Activated T-cell treated with anti-CD3 and anti-CD28 coated beads, Interleukin-2, amount 50 U/mL, for 1 hour (primary cell): Measurements from ENCODE around the gene PPP3CA.
"Not testable (repeated sequence)": the region's sequence is repeated elsewhere in the genome, so short reads cannot be mapped to it uniquely, and the experiment has no call there.

ENCODE experiments used
- DNase-seq: peaks from one replicate; pipeline ENCODE4 v3.0.0-alpha.2; 2020

PPP3CA gene

DNA sequence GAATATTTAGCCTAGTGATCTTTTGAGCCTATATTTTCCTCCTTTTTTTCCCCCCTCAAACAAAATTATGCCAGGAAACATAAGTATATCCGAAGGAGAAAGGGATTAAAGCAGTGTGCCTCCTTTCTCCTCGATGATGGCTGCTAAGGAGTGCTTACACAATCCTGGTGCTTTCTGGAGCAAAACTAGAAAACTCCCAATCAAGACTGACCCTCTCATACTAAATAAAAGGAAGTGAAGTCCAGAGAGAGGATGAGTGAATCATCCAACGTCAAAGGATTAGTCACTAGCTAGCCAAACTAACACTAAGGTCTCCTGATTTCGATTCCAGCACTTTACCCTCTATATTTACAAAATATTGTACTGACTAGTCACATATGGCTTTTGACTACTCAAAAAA lies 146.8 kb downstream of the PPP3CA start:
- DNase-seq, result no peak

DNA sequence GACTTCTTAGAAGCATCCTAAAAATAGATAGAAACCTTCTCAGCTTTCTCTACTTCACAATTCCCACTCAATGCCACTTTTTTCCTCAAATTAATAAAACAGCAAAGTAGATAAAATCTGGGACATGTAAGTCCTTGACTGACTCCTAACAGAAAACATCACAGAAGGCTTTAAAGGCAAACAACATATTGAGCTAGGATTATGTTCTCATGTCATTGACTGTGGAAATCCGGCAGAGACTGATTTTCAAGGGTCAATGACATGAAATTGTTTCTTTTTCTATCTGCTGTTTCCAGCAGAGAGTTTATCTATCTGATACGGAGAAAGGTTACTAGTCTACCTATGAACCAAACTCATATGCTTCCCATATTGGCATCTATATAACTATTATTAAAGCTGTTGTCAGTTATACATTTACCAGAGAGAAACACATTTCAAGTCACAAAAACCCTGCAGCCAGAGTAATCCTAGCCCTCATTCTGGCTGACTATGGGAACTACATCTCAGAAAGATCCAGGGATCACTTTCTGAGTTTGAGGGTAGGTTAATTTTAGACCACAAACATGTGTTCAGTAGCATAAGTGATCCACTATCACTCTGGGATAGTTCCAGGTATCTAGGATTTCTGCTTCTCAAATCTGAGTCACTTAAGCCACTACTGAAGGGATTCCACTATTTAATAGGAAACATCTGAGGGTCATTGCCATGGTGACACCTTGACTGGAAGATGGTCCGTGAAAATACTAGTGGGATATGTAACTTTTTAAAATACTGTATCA lies 147.6 kb downstream of the PPP3CA start:
- DNase-seq, result no peak

DNA sequence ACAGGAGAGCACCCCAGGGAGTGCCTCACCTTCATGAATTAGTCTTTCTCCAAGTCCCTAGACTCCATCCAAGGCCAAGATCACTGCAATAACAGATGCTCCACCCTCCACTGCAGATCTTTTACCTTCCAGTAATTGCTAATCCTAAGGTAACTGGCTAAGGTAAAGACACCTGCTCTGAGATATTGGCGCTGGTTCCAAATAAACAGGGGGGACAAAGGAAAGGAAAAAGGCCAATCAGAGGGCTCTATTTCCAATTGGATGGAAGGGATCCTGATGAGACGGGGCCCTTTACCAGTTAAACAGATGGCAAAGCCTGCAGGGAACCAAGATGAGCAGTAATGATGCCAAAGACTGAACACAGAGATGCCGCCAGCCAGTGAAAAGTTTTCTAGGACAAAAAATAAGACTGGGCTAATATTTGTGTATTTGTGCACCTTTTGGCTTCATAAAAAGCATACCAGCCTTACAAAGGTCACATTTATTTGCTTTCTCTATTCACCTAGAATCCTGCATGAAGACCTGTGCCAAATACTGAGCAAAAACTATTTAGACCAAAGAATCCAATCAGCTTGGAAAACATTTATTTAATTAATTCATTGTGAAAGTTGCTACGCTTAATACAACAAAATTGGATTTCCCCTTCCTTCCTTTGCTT lies 148.5 kb downstream of the PPP3CA start:
- DNase-seq, result no peak

- DNase-seq, result no peak
Measured at GRCh38 chr4:101197350-101197749, 150.0 kb downstream of the PPP3CA start.

- DNase-seq, result no peak
Measured at GRCh38 chr4:101192244-101192643, 155.1 kb downstream of the PPP3CA start.

- DNase-seq, result no peak
Measured at GRCh38 chr4:101191302-101192098, 155.8 kb downstream of the PPP3CA start.

- no peak for DNase-seq
Measured at GRCh38 chr4:101190751-101191150, 156.6 kb downstream of the PPP3CA start.

DNA sequence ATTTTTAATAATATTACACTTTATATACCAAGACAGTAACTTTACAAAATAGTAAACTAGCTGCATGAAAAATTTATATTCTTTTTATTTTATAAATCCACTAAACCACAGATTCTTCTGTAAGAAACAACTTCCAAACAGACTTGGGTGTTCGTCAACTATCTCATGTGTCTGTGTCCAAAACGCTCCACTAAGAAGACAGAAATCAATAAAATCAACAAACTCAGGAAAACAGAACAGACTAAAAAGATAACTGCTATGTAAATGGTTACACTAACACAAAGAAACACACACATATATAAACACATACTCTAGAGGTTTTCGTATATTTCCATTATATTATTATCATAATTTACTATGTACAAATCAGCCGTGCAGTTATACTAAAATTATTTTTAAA lies 158.4 kb downstream of the PPP3CA start:
- no peak for DNase-seq

DNA sequence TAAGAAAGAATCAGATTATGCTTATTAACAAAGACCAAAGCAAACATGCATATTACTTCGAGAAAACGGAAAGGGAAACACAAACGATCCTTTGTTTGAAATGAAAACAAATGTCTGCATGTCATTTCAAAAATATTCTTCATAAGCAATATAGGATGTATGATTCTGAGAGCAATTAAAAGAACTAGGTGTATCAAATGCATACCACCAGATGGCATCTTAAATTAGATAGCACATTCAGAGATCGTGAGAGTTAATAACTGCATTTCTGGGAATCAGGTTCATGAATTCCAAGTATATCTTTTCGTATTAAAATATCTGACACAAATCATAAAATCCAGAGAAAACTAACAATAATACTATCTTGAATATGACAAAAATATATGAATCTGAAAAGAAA lies 159.5 kb downstream of the PPP3CA start:
- DNase-seq, result no peak

GRCh38 chr4:101186567-101187184 lies 160.7 kb downstream of the PPP3CA start:
- no peak for DNase-seq

DNA sequence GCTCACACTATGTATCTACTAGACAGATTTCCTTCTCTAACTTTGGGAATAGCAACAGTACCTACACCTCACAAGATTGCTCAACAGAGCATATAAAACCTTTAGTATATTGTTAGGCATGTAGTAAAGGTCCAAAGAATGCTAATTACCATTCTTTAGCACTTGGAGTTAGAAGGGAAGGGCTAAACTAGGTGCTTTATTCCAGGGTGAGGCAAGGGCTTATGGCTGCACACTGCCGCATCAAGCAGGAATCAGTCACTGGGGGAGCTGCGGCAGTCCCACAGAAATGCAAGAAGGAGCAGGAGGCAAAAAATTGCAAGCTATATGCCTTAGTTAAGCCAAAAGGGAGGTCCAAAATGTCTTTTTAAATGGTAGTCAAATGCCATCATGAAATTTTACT lies 162.7 kb downstream of the PPP3CA start:
- no peak for DNase-seq

DNA sequence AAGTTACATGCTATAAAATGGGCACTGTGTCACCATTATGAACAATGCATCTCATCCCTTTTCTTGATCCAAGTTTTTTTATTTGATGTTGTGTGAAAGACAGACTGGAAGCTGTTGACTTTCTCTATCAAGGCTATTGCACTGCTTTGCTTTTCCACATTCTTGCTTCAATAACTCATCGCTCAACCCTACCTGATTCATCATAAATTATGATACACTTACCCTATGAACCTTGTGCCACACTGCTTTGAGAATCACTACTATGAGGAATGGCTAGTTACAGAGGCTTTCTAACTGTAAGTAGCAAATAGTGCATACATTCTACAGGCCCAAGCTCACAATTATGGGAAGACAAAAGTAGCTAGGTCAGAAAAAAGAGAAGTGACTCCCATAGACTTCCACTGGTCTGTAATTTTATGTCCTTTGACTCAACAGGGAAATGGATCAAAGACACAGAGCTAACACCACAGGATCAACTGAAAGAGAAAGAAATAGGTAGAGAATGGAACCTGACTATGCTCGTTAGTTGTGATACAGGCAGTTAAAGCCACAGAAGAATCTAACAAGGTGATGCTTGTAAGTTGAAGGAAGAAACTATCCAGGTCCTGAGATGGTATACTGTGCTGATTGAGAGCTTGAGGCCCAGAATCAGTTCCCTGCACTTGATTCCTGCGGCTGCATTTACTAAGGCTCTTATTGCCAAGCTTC lies 163.5 kb downstream of the PPP3CA start:
- no peak for DNase-seq

GRCh38 chr4:101183221-101183620 lies 164.1 kb downstream of the PPP3CA start:
- DNase-seq, result no peak

GRCh38 chr4:101182688-101183087 lies 164.6 kb downstream of the PPP3CA start:
- not testable (repeated sequence) for DNase-seq

- no peak for DNase-seq
Measured at GRCh38 chr4:101178731-101179130, 168.6 kb downstream of the PPP3CA start.

DNA sequence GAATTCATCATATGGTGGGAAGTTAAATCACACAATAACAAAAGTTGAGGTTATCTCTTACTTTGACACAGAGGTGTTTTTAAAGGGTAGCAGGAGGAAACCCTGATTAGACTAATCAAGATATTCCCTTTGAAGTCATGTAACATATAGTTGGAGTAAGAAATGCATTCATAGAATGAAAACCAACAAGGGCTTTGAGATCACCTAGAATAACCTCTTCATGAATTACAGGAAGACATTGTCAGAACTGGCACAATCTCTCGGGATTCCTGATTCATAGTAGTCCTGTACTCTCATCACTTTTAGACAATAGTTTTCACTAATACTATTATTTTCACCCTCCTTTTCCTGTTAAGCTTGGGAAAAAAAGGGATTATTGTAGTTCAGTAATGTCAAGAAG lies 170.2 kb downstream of the PPP3CA start:
- no peak for DNase-seq

- no peak for DNase-seq
Measured at GRCh38 chr4:101175896-101176676, 171.2 kb downstream of the PPP3CA start.

DNA sequence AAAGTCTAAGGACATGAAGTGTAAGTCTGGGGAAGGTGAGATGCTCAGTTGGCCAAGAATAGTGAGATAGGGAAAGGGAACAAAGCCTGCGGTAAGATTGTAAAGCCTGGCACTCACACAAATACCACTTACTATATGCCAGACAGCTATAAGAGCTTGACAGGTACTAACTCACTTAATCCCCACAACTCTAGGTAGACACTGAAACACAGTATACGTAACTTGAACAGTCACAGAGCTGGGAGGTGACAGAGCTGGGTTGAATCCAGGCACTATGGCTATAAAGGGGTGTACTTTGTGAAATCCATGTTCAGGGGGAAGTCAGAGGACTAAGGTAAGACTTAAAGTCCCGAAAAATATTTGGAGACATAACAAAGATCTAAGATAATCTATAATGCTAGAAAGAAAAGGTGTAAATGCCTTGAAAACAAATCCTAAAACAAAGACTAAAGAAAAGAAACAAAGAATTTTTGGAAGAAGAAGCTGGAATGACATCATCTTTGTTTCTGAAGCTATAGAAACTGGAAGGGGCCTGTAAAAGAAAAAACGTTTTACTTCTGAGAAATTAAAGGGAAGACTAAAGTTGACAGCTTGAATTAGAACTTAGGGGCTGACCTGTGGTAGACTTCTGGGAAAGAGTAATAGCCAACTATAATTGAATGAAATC lies 172.5 kb downstream of the PPP3CA start:
- DNase-seq, result no peak

GRCh38 chr4:101172369-101172768 lies 175.0 kb downstream of the PPP3CA start:
- DNase-seq, result no peak

DNA sequence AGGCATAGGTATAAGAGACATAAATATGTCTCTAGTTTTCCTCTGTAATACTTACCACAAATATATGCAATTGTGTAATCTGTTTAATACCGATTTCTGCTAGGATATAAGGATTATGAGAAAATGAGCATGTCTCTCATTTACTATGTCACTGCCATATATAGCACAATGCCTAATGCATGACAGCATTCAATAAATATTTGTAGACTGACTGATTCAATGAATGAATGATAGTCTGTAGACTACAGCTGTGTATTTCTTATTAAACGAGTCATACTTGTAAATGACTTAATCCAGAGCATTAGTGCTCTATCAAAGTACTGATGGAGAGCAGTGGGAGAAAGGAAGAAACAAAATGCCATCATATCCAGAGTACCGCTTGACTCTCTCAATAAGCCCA lies 175.6 kb downstream of the PPP3CA start:
- no peak for DNase-seq
